Cardiac fibroblast (primary cell): ENCODE results near the gene CELSR1.

Experiments
- DNase-seq, 2 donors: peaks; one replicate each; pipeline versions ENCODE4 v3.0.0 to v3.0.0-alpha.2; 2010; ENCODE audit warnings: low read depth in 2 of 2
- H3K4me3 ChIP-seq, 2 donors: replicated peaks in 1 of 2; 1 replicate in 1 of 2; 2 replicates in 1 of 2; pipeline ENCODE4 v1.5.1; 2011; ENCODE audit warnings: low read depth in 2 of 2, low read length in 2 of 2, mild to moderate bottlenecking in 2 of 2, moderate library complexity in 1 of 2
- TF ChIP-seq, protein P1 (sequence below): IDR thresholded peaks from one replicate; pipeline ENCODE4 v1.5.1; 2011; ENCODE audit warnings: low read depth, mild to moderate bottlenecking, low read length, inconsistent platforms

Gene CELSR1

DNA sequence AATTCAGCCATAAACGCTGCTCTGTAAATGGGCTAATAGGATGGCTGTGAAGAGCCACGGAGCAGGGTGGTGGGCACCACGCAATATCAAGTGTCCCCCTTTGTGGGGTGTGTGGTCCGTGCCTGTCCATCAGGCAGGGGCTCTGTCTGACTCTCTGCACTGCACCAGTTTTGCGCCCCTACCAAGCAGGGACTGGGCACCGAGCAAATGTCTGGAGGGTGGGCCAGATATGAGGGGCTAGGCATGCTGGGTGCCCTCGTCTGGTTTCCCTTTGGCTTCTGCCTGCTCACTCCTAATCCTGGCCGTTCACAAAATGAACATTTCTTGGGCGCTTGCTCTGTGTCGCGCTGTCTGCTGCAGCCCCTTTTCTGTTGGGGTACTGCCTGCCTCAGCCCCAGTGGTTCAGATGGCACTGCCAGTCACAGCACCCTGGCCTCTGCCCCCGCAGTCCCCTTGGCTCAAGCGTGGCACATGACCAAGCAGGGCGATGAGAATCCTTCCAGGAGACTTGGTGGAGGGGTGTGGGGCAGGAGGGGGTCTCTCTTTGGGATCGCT lies 37.1 kb upstream of the CELSR1 start:
- no peak for DNase-seq
- TF ChIP-seq, protein P1, sequence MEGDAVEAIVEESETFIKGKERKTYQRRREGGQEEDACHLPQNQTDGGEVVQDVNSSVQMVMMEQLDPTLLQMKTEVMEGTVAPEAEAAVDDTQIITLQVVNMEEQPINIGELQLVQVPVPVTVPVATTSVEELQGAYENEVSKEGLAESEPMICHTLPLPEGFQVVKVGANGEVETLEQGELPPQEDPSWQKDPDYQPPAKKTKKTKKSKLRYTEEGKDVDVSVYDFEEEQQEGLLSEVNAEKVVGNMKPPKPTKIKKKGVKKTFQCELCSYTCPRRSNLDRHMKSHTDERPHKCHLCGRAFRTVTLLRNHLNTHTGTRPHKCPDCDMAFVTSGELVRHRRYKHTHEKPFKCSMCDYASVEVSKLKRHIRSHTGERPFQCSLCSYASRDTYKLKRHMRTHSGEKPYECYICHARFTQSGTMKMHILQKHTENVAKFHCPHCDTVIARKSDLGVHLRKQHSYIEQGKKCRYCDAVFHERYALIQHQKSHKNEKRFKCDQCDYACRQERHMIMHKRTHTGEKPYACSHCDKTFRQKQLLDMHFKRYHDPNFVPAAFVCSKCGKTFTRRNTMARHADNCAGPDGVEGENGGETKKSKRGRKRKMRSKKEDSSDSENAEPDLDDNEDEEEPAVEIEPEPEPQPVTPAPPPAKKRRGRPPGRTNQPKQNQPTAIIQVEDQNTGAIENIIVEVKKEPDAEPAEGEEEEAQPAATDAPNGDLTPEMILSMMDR: no peak

DNA sequence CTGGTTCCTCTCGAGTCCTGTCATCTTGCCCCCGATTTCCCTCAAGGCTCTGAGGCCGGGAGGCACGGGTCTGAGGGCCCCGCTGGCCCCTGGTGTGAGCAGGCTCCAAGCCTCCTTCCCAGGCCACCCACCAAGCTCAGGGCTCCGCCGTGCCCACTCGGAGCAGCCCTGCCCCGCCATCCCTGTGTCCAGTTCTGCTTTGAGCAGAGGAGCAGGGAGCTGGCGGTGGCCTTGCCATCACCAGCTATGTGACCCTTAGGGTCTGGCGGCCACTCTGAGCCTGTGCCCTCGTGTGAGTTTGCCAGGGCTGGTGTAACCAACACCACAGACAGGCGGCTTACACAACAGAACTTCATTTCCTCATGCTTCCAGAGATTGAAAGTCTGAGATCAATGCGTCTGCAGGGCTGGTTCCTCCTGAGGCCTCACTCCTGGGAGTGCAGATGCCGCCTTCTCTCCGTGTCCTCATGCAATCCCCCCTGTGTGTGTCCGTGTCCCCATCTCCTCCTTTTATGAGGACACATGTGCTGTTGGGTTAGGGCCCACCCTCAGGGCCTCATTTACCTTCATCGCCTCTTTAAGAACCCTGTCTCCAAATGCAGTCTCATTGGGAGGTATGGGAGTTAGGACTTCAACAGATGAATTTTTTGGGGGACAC lies 36.5 kb upstream of the CELSR1 start:
- TF ChIP-seq, protein P1: no peak
- DNase-seq: no peak
- no peak overlapping the region for H3K4me3 ChIP-seq

More for the DNA sequence above, 37.1 kb upstream of the CELSR1 start:
- H3K4me3 ChIP-seq: no peak overlapping the region

DNA sequence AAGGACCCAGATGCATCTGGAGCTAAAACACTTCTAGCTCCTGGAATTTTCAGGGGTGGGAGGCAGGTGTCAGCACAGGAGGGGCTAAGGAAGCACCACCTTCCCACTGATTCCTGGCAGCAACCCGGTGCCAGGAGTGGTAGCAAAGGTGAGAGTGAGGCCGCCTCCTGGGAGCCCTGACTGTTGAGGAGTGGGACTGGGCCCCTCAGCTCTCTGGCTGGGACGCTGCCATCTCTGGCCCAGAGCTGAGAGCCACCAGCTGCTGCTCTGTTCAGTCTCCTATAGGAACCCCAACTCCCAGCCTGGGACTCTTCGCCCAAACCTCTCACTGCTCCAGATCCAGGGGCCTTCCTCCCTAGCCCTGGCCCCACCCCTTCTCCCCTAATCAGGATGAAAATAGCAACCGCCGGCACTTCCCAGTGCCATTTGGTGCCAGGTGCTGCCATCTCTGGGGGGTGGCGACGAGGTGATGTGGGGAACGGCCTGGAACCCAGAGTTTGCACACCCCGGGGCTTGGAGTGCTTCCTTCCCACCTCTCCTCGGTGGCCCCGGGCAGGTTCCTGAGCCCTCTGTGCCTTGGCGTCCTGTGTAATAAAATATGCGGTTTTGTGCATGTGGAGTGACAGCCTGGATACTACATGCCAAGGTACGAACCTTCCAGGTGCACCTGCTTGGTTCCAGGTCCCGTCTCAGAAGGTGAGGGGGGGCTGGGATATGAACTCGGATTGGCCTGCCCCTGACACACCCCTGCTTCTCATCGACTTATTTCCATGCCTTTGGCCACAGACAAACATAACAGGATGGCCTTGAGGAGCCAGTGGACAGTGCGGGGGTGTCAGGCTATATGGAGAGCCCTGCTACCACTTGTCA lies 35.7 kb upstream of the CELSR1 start:
- DNase-seq: no peak
- no peak overlapping the region for H3K4me3 ChIP-seq
- TF ChIP-seq, protein P1: no peak

DNA sequence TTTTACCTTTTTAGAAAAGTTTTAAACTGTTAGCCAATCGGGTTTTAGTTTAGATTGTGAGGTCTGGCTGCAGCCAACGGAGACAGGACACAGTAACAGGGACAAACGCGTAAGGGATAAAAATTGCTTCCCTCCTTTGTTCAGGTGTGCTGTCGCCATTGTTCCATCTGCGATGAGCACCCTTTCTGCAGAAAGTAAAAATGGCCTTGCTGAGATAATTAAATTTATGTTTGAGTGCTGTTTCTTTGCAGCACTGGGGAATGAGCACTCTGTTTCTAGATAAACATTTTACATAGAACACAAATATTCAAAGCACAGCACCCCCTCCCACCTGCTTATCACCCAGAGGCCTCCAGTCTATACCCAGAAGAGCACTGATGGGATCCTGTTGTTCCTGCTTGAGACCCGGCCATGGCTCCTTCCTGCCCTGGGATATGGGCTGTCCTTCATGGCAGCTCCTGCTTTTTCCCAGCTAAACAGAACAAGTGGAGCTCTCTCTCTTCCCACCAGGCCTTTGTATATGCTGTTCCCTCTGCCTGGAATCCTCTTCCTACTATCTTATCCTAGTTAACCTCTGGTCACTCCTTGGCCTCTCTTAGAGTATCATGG lies 34.3 kb upstream of the CELSR1 start:
- H3K4me3 ChIP-seq: no peak overlapping the region
- TF ChIP-seq, protein P1: no peak
- DNase-seq: no peak

DNA sequence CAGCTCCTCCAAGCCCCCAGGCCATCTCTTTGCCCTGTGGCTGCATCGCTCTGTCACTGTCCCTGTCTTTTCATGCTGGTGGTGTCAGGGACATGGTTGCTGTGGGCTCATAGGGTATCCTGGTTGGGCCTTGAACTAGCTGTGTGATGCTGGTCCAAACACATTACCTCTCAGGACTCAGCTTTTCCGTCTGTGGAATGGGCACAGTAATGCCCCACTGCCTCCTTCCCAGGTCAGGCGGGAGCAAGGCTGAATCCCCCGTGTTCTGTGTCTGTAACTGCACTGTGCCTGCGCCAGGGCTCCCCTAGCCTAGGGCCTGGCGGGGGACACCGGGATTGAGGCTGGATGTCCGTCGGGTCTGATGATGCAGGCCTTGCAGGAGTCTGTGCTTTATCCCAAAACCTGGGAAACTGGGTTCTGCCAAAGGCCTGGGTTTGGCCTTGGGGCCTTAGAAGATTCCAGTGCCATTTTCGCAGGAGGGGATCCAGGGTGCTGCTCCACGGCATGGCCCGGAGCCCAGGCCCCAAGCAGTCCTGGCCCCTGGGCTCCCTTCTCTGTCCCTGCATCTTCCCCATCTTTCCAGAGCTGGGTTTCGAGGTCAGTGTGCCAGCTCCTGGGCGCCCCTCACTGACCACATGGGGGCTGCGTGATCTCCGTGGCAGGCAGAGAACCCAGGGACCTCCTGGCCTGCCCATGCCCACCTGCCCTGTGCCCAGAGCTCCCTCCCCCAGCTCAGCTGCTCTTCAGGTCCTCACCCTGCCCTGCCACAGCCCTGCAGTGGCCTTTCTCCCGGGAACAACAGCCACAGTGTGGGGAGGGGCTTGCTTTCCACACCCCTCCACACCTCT lies 32.7 kb upstream of the CELSR1 start:
- DNase-seq: no peak
- H3K4me3 ChIP-seq: no peak overlapping the region
- TF ChIP-seq, protein P1: no peak
